BE2C (cell line): ENCODE data around the gene ILKAP.

Source experiments
- DNase-seq: peaks from one replicate; pipeline ENCODE4 v3.0.0-alpha.2; 2020
- H3K27me3 ChIP-seq: fragments of 250-450 bp; sonication (Bioruptor Pico); 2 replicates; pipeline ENCODE4 v1.5.1; 2020; ENCODE audit warnings: mild to moderate bottlenecking
- H3K36me3 ChIP-seq: fragments of 250-450 bp; sonication (Bioruptor Pico); 2 replicates; pipeline ENCODE4 v1.5.1; 2020; ENCODE audit warnings: mild to moderate bottlenecking
- H3K4me1 ChIP-seq: fragments of 250-450 bp; sonication (Bioruptor Pico); 2 replicates; pipeline ENCODE4 v1.5.1; 2020
- H3K4me3 ChIP-seq: 2 replicates; pipeline ENCODE4 v1.5.1; 2011; ENCODE audit warnings: low read depth, low read length
- H3K9me3 ChIP-seq: fragments of 250-450 bp; sonication (Bioruptor Pico); 2 replicates; pipeline ENCODE4 v1.5.1; 2020
- CTCF ChIP-seq: IDR thresholded peaks from 2 replicates; pipeline ENCODE4 v1.5.1; 2012; ENCODE audit warnings: mild to moderate bottlenecking, low read depth, low read length

ILKAP gene

GRCh38 chr2:238139196-238140039 lies 64.1 kb downstream of the ILKAP start:
- Histone ChIP-seq H3K9me3 (no peaks in the 10 kb centered on the region), H3K27me3 (no peaks in the 10 kb centered on the region), H3K36me3 (no peaks in the 10 kb centered on the region), H3K4me3 (no peak overlapping the region), H3K4me1 (peaks cover 10% of the 10 kb centered on the region)
- DNase-seq: no peak
- TF ChIP-seq CTCF: peak; percentile 17; the same call in 1 of the 2 replicates

- peaks cover 10% of the 10 kb centered on the region for H3K4me1 ChIP-seq
- H3K4me3 ChIP-seq: no peak within 1 kb of the TSS
- no peaks in the 10 kb centered on the region for H3K27me3 ChIP-seq
- no peaks in the 10 kb centered on the region for H3K9me3 ChIP-seq
- no peak for DNase-seq
- H3K36me3 ChIP-seq: no peaks in the 10 kb centered on the region
- TF ChIP-seq CTCF: no peak
Observed at GRCh38 chr2:238138331-238139195, 64.9 kb downstream of the ILKAP start, which contains the start of gene KLHL30. Gene KLHL30, plus strand, starts transcription at chr2:238138668. Its CDS starts 2,087 bp downstream, at chr2:238140755.

- DNase-seq: no peak
- Histone ChIP-seq H3K36me3 (no peaks in the 10 kb centered on the region), H3K4me1 (peaks cover 10% of the 10 kb centered on the region), H3K4me3 (no peak overlapping the region), H3K27me3 (no peaks in the 10 kb centered on the region), H3K9me3 (no peaks in the 10 kb centered on the region)
- TF ChIP-seq CTCF: no peak
Observed at GRCh38 chr2:238137885-238138284, 65.6 kb downstream of the ILKAP start.

GRCh38 chr2:238136820-238137537 lies 66.5 kb downstream of the ILKAP start:
- no peaks in the 10 kb centered on the region for H3K27me3 ChIP-seq
- H3K4me3 ChIP-seq: no peak overlapping the region
- peaks cover 10% of the 10 kb centered on the region for H3K4me1 ChIP-seq
- no peak for DNase-seq
- H3K36me3 ChIP-seq: no peaks in the 10 kb centered on the region
- TF ChIP-seq CTCF: no peak
- H3K9me3 ChIP-seq: no peaks in the 10 kb centered on the region

- TF ChIP-seq CTCF: no peak
- H3K4me1 ChIP-seq: peaks cover 10% of the 10 kb centered on the region
- no peaks in the 10 kb centered on the region for H3K27me3 ChIP-seq
- DNase-seq: no peak
- H3K9me3 ChIP-seq: no peaks in the 10 kb centered on the region
- H3K36me3 ChIP-seq: no peaks in the 10 kb centered on the region
- H3K4me3 ChIP-seq: no peak overlapping the region
Observed at GRCh38 chr2:238135601-238136150, 67.8 kb downstream of the ILKAP start.
